ENCODE results near the gene TRPT1.
A peak's percentile ranks its signal among the peaks of the same experiment; 100 is the strongest.

The TRPT1 gene

DNA sequence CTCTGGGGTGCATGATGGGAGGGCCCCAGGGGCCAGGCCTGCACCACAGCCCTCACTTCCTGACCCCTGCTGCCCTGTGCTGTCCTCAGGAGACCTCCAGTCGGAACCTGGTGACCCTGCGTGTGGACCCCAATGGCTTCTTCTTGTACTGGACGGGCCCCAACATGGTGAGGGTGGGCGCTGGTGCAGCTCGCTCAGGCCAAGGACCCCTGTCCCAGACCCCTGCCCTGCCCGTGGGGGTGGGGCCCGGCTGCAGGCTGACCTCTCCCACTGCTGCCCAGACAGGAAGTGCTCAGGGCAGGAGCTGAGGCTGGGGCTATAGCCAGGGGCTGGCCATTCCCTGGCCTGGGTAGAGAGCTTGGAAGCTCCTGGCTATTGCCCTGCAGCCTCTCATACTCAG, 28.3 kb upstream of the TRPT1 start:
- peaks cover 13% of the 10 kb centered on the region for H3K79me1 ChIP-seq (ENCODE audit: low read length)
- H3K56ac ChIP-seq (ENCODE audit: low read length), result no peak overlapping the region
- no peak overlapping the region for H4K8ac ChIP-seq (ENCODE audit: low read depth, low read length)
- no peak for DNase-seq
- H2AK5ac ChIP-seq (ENCODE audit: low read length), result no peak overlapping the region
- no peak overlapping the region for H3K9ac ChIP-seq (ENCODE audit: low read length)
- no peak overlapping the region for H3K4me3 ChIP-seq (ENCODE audit: low read length)
- H3K4ac ChIP-seq (ENCODE audit: low read depth, low read length), result no peak overlapping the region
- H3K4me1 ChIP-seq (ENCODE audit: control insufficient read depth, low read depth, low read length), result peaks cover 3% of the 10 kb centered on the region
- no peak overlapping the region for H2BK120ac ChIP-seq (ENCODE audit: low read depth, low read length)
- no peak overlapping the region for H3K18ac ChIP-seq (ENCODE audit: low read length)
- no peak overlapping the region for H3K4me2 ChIP-seq (ENCODE audit: low read length)
- no peak overlapping the region for H2BK5ac ChIP-seq (ENCODE audit: low read length)
- H3K27me3 ChIP-seq (ENCODE audit: insufficient read depth, low read length, poor library complexity), result no peaks in the 10 kb centered on the region
- H2BK15ac ChIP-seq (replicated peaks; ENCODE audit: low read depth), result no peak overlapping the region
- peaks cover 8% of the 10 kb centered on the region for H3K36me3 ChIP-seq (ENCODE audit: control insufficient read depth, insufficient read depth, low read length)
- H3K27ac ChIP-seq (ENCODE audit: low read depth, low read length), result no peak overlapping the region
- H3K79me2 ChIP-seq (ENCODE audit: control insufficient read depth, insufficient read depth, low read length), result peaks cover 12% of the 10 kb centered on the region
- no peak overlapping the region for H3K23ac ChIP-seq (ENCODE audit: low read length)
- H4K5ac ChIP-seq (ENCODE audit: low read length), result no peak overlapping the region
- WGBS (ENCODE audit: extremely low coverage, insufficient coverage, low lambda C conversion rate), result no CpG with 5 or more reads among the region's 7 CpGs

DNA sequence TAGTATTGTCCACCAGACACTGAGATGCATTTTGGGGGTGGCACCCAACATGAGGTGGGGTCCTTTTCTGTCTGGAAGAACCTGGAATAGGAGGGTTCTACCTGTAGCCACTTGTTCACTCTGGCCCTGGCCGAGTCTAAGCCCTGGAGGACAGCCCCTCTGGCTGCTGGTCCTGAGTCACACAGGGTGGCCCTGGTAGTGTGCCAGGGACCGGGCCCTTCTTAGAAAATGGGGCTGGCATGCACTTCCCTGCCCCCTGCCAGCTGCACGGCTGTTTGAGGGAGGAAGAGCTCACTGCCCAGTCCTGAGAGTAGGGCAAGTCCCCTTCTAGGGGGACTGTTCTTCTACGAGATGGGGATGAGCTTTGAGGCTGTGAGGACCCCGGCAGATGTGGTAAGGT, 27.5 kb upstream of the TRPT1 start:
- Histone ChIP-seq H4K5ac (ENCODE audit: low read length) (no peak overlapping the region), H3K27me3 (ENCODE audit: insufficient read depth, low read length, poor library complexity) (no peaks in the 10 kb centered on the region), H3K23ac (ENCODE audit: low read length) (no peak overlapping the region), H3K56ac (ENCODE audit: low read length) (no peak overlapping the region), H3K79me1 (ENCODE audit: low read length) (peaks cover 13% of the 10 kb centered on the region), H3K27ac (ENCODE audit: low read depth, low read length) (no peak overlapping the region), H2BK5ac (ENCODE audit: low read length) (no peak overlapping the region), H3K4ac (ENCODE audit: low read depth, low read length) (no peak overlapping the region), H3K18ac (ENCODE audit: low read length) (no peak overlapping the region), H4K8ac (ENCODE audit: low read depth, low read length) (no peak overlapping the region), H3K4me1 (ENCODE audit: control insufficient read depth, low read depth, low read length) (peaks cover 5% of the 10 kb centered on the region), H3K36me3 (ENCODE audit: control insufficient read depth, insufficient read depth, low read length) (peaks cover 7% of the 10 kb centered on the region), H3K79me2 (ENCODE audit: control insufficient read depth, insufficient read depth, low read length) (peaks cover 12% of the 10 kb centered on the region), H2BK120ac (ENCODE audit: low read depth, low read length) (no peak overlapping the region), H3K4me2 (ENCODE audit: low read length) (no peak overlapping the region), H2BK15ac (replicated peaks; ENCODE audit: low read depth) (no peak overlapping the region), H3K4me3 (ENCODE audit: low read length) (no peak overlapping the region), H3K9ac (ENCODE audit: low read length) (no peak overlapping the region), H2AK5ac (ENCODE audit: low read length) (no peak overlapping the region)
- WGBS (ENCODE audit: extremely low coverage, insufficient coverage, low lambda C conversion rate), result no CpG with 5 or more reads among the region's 5 CpGs
- DNase-seq, result no peak

DNA sequence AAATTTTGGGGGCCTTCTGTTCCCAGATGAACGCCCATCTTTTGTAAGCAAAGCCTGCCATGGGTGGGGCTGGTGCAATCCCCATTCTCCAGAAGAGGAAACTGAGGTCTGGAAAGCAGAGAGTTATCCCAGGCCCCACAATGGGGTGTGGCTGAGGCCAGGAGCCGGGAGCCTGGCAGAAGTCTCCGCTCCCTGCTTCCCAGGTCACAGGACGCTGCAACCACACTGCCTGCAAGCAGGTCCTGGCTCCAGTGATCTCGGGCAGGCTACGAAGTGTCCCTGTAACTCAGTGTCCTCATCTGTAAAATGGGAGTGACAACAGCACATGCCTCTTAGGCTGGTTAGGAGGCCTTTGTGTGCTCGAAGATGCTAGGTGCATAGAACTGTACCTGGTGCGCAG, 27.1 kb upstream of the TRPT1 start:
- no CpG with 5 or more reads among the region's 8 CpGs for WGBS (ENCODE audit: extremely low coverage, insufficient coverage, low lambda C conversion rate)
- DNase-seq, result no peak

DNA sequence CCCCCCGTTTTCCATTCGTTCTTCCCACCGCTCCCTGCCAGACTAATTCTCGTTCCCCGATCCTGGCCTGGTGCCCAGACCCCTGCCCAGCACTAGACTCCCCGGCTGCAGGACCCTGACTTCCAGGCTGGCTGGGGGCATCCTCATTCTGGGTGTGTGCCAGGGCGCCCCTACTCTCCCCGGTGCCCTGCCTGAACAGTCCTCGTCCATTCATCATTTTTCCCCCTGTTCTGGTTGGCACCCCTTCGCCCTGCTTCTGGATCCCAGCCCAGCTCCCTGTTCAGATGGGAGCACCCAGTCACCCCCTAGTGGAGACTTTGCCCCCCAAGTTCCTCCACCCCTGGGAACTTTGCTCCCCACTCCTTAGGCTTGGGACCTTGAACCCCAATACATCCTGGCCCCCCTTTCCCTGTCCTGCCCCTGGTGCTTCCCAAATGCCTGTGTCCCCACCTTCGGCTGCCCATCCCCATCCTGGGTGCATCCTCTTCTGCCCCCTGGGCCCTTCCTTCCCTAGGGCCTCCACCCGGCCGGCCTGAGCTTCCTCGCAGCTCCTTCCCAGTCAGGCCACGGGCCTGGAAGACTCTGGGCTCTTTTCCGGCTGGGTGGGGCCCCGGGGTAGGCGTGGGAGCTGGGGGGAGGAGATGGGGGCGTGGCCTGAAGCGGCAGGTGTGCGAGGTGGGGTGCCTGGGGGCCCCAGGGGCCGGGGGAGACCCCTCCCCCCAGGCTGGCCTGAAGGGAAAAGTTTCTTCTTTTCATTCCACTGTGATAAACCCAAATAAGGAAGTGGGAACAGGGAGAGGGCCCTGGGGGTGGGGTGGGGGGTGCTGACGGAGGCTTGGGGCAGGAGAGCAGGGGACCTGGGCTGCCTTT, 26.3 kb upstream of the TRPT1 start:
- peak overlapping the region; percentile 82 for H3K4me3 ChIP-seq (ENCODE audit: low read length)
- H2BK120ac ChIP-seq (ENCODE audit: low read depth, low read length), result no peak overlapping the region
- H2AK5ac ChIP-seq (ENCODE audit: low read length), result peak overlapping the region; percentile 59
- H3K9ac ChIP-seq (ENCODE audit: low read length), result peak overlapping the region; percentile 95
- H3K36me3 ChIP-seq (ENCODE audit: control insufficient read depth, insufficient read depth, low read length), result peaks cover 5% of the 10 kb centered on the region
- no peak overlapping the region for H4K8ac ChIP-seq (ENCODE audit: low read depth, low read length)
- H3K79me1 ChIP-seq (ENCODE audit: low read length), result peaks cover 13% of the 10 kb centered on the region
- H3K27ac ChIP-seq (ENCODE audit: low read depth, low read length), result no peak overlapping the region
- no peak overlapping the region for H4K5ac ChIP-seq (ENCODE audit: low read length)
- peak overlapping the region; percentile 57 for H3K23ac ChIP-seq (ENCODE audit: low read length)
- H2BK15ac ChIP-seq (replicated peaks; ENCODE audit: low read depth), result no peak overlapping the region
- H3K4ac ChIP-seq (ENCODE audit: low read depth, low read length), result peak overlapping the region; percentile 21
- H3K4me1 ChIP-seq (ENCODE audit: control insufficient read depth, low read depth, low read length), result peaks cover 12% of the 10 kb centered on the region
- peak; percentile 54 for DNase-seq
- WGBS (ENCODE audit: extremely low coverage, insufficient coverage, low lambda C conversion rate), result no CpG with 5 or more reads among the region's 23 CpGs
- H3K27me3 ChIP-seq (ENCODE audit: insufficient read depth, low read length, poor library complexity), result no peaks in the 10 kb centered on the region
- H2BK5ac ChIP-seq (ENCODE audit: low read length), result no peak overlapping the region
- H3K56ac ChIP-seq (ENCODE audit: low read length), result peak overlapping the region; percentile 94
- peak overlapping the region; percentile 82 for H3K4me2 ChIP-seq (ENCODE audit: low read length)
- H3K79me2 ChIP-seq (ENCODE audit: control insufficient read depth, insufficient read depth, low read length), result peaks cover 12% of the 10 kb centered on the region
- H3K18ac ChIP-seq (ENCODE audit: low read length), result peak overlapping the region; percentile 16

More for the DNA sequence above, 27.1 kb upstream of the TRPT1 start:
- peak overlapping the region; percentile 38 for H3K56ac ChIP-seq (ENCODE audit: low read length)
- H3K4ac ChIP-seq (ENCODE audit: low read depth, low read length), result no peak overlapping the region
- no peak overlapping the region for H4K8ac ChIP-seq (ENCODE audit: low read depth, low read length)
- H3K36me3 ChIP-seq (ENCODE audit: control insufficient read depth, insufficient read depth, low read length), result peaks cover 5% of the 10 kb centered on the region
- no peak overlapping the region for H4K5ac ChIP-seq (ENCODE audit: low read length)
- no peak overlapping the region for H3K27ac ChIP-seq (ENCODE audit: low read depth, low read length)
- H3K9ac ChIP-seq (ENCODE audit: low read length), result no peak overlapping the region
- no peak overlapping the region for H3K23ac ChIP-seq (ENCODE audit: low read length)
- H3K4me3 ChIP-seq (ENCODE audit: low read length), result no peak overlapping the region
- H3K4me1 ChIP-seq (ENCODE audit: control insufficient read depth, low read depth, low read length), result peaks cover 10% of the 10 kb centered on the region
- H3K79me1 ChIP-seq (ENCODE audit: low read length), result peaks cover 13% of the 10 kb centered on the region
- no peak overlapping the region for H2BK5ac ChIP-seq (ENCODE audit: low read length)
- H3K4me2 ChIP-seq (ENCODE audit: low read length), result no peak overlapping the region
- no peak overlapping the region for H3K18ac ChIP-seq (ENCODE audit: low read length)
- no peaks in the 10 kb centered on the region for H3K27me3 ChIP-seq (ENCODE audit: insufficient read depth, low read length, poor library complexity)
- H3K79me2 ChIP-seq (ENCODE audit: control insufficient read depth, insufficient read depth, low read length), result peaks cover 12% of the 10 kb centered on the region
- no peak overlapping the region for H2BK120ac ChIP-seq (ENCODE audit: low read depth, low read length)
- H2BK15ac ChIP-seq (replicated peaks; ENCODE audit: low read depth), result no peak overlapping the region
- H2AK5ac ChIP-seq (ENCODE audit: low read length), result no peak overlapping the region

DNA sequence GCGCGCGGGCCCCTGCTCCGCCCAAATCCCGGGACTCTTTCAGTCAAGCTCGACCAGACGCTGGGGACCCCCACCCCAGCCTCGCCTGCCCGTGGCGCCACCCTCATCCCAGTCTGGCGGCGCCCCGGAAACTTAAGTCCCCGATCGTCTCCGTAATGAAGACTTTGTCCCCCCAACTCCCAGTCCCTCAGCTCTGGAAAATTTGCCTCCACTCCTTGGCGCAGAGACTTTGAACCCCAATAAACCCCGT, 25.7 kb upstream of the TRPT1 start:
- peak overlapping the region; percentile 82 for H3K4me2 ChIP-seq (ENCODE audit: low read length)
- H3K4me3 ChIP-seq (ENCODE audit: low read length), result peak overlapping the region; percentile 82
- H3K4me1 ChIP-seq (ENCODE audit: control insufficient read depth, low read depth, low read length), result peaks cover 12% of the 10 kb centered on the region
- H3K4ac ChIP-seq (ENCODE audit: low read depth, low read length), result peak overlapping the region; percentile 21
- peak overlapping the region; percentile 57 for H3K23ac ChIP-seq (ENCODE audit: low read length)
- no peak overlapping the region for H2BK5ac ChIP-seq (ENCODE audit: low read length)
- peaks cover 13% of the 10 kb centered on the region for H3K79me1 ChIP-seq (ENCODE audit: low read length)
- H3K79me2 ChIP-seq (ENCODE audit: control insufficient read depth, insufficient read depth, low read length), result peaks cover 12% of the 10 kb centered on the region
- no peak for DNase-seq
- no peak overlapping the region for H2BK15ac ChIP-seq (replicated peaks; ENCODE audit: low read depth)
- H3K56ac ChIP-seq (ENCODE audit: low read length), result peak overlapping the region; percentile 94
- no peak overlapping the region for H3K27ac ChIP-seq (ENCODE audit: low read depth, low read length)
- H3K27me3 ChIP-seq (ENCODE audit: insufficient read depth, low read length, poor library complexity), result no peaks in the 10 kb centered on the region
- H2BK120ac ChIP-seq (ENCODE audit: low read depth, low read length), result no peak overlapping the region
- H4K8ac ChIP-seq (ENCODE audit: low read depth, low read length), result no peak overlapping the region
- WGBS (ENCODE audit: extremely low coverage, insufficient coverage, low lambda C conversion rate), result no CpG with 5 or more reads among the region's 18 CpGs
- no peak overlapping the region for H2AK5ac ChIP-seq (ENCODE audit: low read length)
- H3K9ac ChIP-seq (ENCODE audit: low read length), result peak overlapping the region; percentile 95
- peak overlapping the region; percentile 16 for H3K18ac ChIP-seq (ENCODE audit: low read length)
- peaks cover 5% of the 10 kb centered on the region for H3K36me3 ChIP-seq (ENCODE audit: control insufficient read depth, insufficient read depth, low read length)
- no peak overlapping the region for H4K5ac ChIP-seq (ENCODE audit: low read length)

Data from mesendoderm (in vitro differentiated cells).